ENCODE data around the gene LRP1B. TPM values are rescaled to one million over a fixed set of nuclear protein-coding genes. Genes with fewer than 3 reads are reported as not detected.
"Not testable (repeated sequence)": the region's sequence is repeated elsewhere in the genome, so short reads cannot be mapped to it uniquely, and the experiment has no call there.

Gene LRP1B
- total RNA-seq, 4 donors from 2014 or later, result 3.6 to 10.1 (median 6.1) TPM

- ATAC-seq (ENCODE audit: low FRiP score), result no peak
- no peak for DNase-seq (ENCODE audit: low spot score)
- TF ChIP-seq CTCF (IDR thresholded peaks at IDR 0.05), result no peak
Observed at GRCh38 chr2:140455315-140455714, 1675.5 kb downstream of the LRP1B start.

- TF ChIP-seq CTCF (IDR thresholded peaks at IDR 0.05), result no peak
- ATAC-seq (ENCODE audit: low FRiP score) (no peak), DNase-seq (ENCODE audit: low spot score) (no peak)
Observed at GRCh38 chr2:140454717-140455116, 1676.1 kb downstream of the LRP1B start.

GRCh38 chr2:140451324-140451723, 1679.5 kb downstream of the LRP1B start:
- no peak for DNase-seq (ENCODE audit: low spot score)
- no peak for ATAC-seq (ENCODE audit: low FRiP score)
- TF ChIP-seq CTCF (IDR thresholded peaks at IDR 0.05), result no peak

GRCh38 chr2:140442319-140442718, 1688.5 kb downstream of the LRP1B start:
- ATAC-seq (ENCODE audit: low FRiP score) (no peak), DNase-seq (ENCODE audit: low spot score) (no peak)
- no peak for TF ChIP-seq CTCF (IDR thresholded peaks at IDR 0.05)

GRCh38 chr2:140440815-140441214, 1690.0 kb downstream of the LRP1B start:
- ATAC-seq (ENCODE audit: low FRiP score) (no peak), DNase-seq (ENCODE audit: low spot score) (no peak)
- TF ChIP-seq CTCF (IDR thresholded peaks at IDR 0.05), result no peak

- no peak for TF ChIP-seq CTCF (IDR thresholded peaks at IDR 0.05)
- DNase-seq (ENCODE audit: low spot score) (no peak), ATAC-seq (ENCODE audit: low FRiP score) (no peak)
Observed at GRCh38 chr2:140436936-140437335, 1693.9 kb downstream of the LRP1B start.

- not testable (repeated sequence) for DNase-seq (ENCODE audit: low spot score); ATAC-seq (ENCODE audit: low FRiP score)
Observed at GRCh38 chr2:140427033-140427432, 1703.8 kb downstream of the LRP1B start.

GRCh38 chr2:140424471-140424870, 1706.3 kb downstream of the LRP1B start:
- no peak for ATAC-seq (ENCODE audit: low FRiP score)
- TF ChIP-seq CTCF (IDR thresholded peaks at IDR 0.05), result no peak
- no peak for DNase-seq (ENCODE audit: low spot score)

Measured in omental fat pad (tissue), 4 donors.